SK-N-SH (cell line): ENCODE data around the gene RGS17. TPM values are rescaled to one million over a fixed set of nuclear protein-coding genes. Genes with fewer than 3 reads are reported as not detected.

Source experiments
- CTCF ChIA-PET: fragments of 300-600, 350-600 bp; formaldehyde crosslinking; extraction: SDS; loops from one replicate; lab custom pipeline; 2021; lab: Yijun Ruan, JAX
- POLR2A ChIA-PET: fragments of 350-600 bp; sonication (Branson Sonifier 250); formaldehyde crosslinking; extraction: SDS; loops from one replicate; lab custom pipeline; 2020; ENCODE audit warnings: antibody characterized with exemption, inconsistent platforms; lab: Yijun Ruan, JAX
- DNase-seq: peaks from one replicate; pipeline ENCODE4 v3.0.0; 2012
- H2AFZ ChIP-seq: fragments of 200-600 bp; sonication (generic); 2 replicates; pipeline ENCODE4 v1.8.1; 2016; ENCODE audit warnings: antibody characterized with exemption, mild to moderate bottlenecking, low read depth
- H3F3A ChIP-seq: fragments of 200-600 bp; sonication (generic); replicated peaks from 2 replicates; pipeline ENCODE3; 2016; ENCODE audit warnings: antibody characterized with exemption, mild to moderate bottlenecking; ENCODE audit not compliant: insufficient read depth
- H3K27ac ChIP-seq, 2 experiments: fragments of 200-500 bp in 1 of 2; fragments of 200-600 bp in 1 of 2; sonication (Bioruptor generic) in 1 of 2; sonication (generic), shearing (Covaris generic) in 1 of 2; 2 replicates each; pipeline versions ENCODE4 v1.5.1 to v1.6.1; 2014 to 2016; ENCODE audit warnings: low read depth in 2 of 2, inconsistent platforms in 1 of 2, low read length in 1 of 2, mild to moderate bottlenecking in 1 of 2, mixed read lengths in 1 of 2
- H3K27me3 ChIP-seq: fragments of 200-600 bp; sonication (generic), shearing (Covaris generic); 2 replicates; pipeline ENCODE4 v1.6.1; 2016; ENCODE audit warnings: mixed run types; ENCODE audit not compliant: insufficient read depth
- H3K36me3 ChIP-seq, 2 experiments: fragments of 200-500 bp in 1 of 2; fragments of 200-600 bp in 1 of 2; sonication (Bioruptor generic) in 1 of 2; sonication (generic) in 1 of 2; replicated peaks in 1 of 2; 2 replicates each; pipeline versions ENCODE3 to v1.5.1; 2014 to 2016; ENCODE audit warnings: low read length in 1 of 2, mild to moderate bottlenecking in 1 of 2; ENCODE audit not compliant: insufficient read depth in 2 of 2, control insufficient read depth in 1 of 2
- H3K4me1 ChIP-seq, 2 experiments: fragments of 200-500 bp in 1 of 2; fragments of 200-600 bp in 1 of 2; sonication (Bioruptor generic) in 1 of 2; sonication (generic), shearing (Covaris generic) in 1 of 2; 2 replicates each; pipeline versions ENCODE4 v1.5.1 to v1.6.1; 2014 to 2016; ENCODE audit warnings: low read depth in 1 of 2, low read length in 1 of 2, mixed run types in 1 of 2; ENCODE audit not compliant: insufficient read depth in 2 of 2, control insufficient read depth in 1 of 2
- H3K4me2 ChIP-seq: fragments of 200-600 bp; sonication (generic), shearing (Covaris generic); 2 replicates; pipeline ENCODE4 v1.6.1; 2017; ENCODE audit warnings: mixed run types
- H3K4me3 ChIP-seq, 2 experiments: fragments of 200-500 bp in 1 of 2; fragments of 200-600 bp in 1 of 2; sonication (Bioruptor generic) in 1 of 2; sonication (generic), shearing (Covaris generic) in 1 of 2; 2 replicates each; pipeline versions ENCODE4 v1.5.1 to v1.8.1; 2014 to 2016; ENCODE audit warnings: low read depth in 2 of 2, inconsistent platforms in 1 of 2, low read length in 1 of 2, mild to moderate bottlenecking in 1 of 2, mixed read lengths in 1 of 2, moderate library complexity in 1 of 2
- H3K79me2 ChIP-seq: fragments of 200-600 bp; sonication (generic); 2 replicates; pipeline ENCODE4 v1.8.1; 2017; ENCODE audit warnings: mild to moderate bottlenecking; ENCODE audit not compliant: insufficient read depth
- H3K9ac ChIP-seq: fragments of 200-600 bp; sonication (generic); 2 replicates; pipeline ENCODE4 v1.6.1; 2017; ENCODE audit warnings: mixed run types
- H3K9me2 ChIP-seq: fragments of 200-600 bp; sonication (generic); 2 replicates; pipeline ENCODE4 v1.6.1; 2017; ENCODE audit warnings: mixed run types
- H3K9me3 ChIP-seq: fragments of 200-600 bp; sonication (generic); 2 replicates; pipeline ENCODE4 v1.6.1; 2017; ENCODE audit warnings: mixed run types, mild to moderate bottlenecking, moderate library complexity
- H4K20me1 ChIP-seq: fragments of 200-600 bp; sonication (generic); 2 replicates; pipeline ENCODE4 v1.6.1; 2017; ENCODE audit warnings: mild to moderate bottlenecking, mixed run types; ENCODE audit not compliant: insufficient read depth
- CHD2 ChIP-seq: fragments of 150-350 bp; IDR thresholded peaks from 2 replicates; pipeline ENCODE4 v1.6.1; 2018; ENCODE audit warnings: low read length; ENCODE audit not compliant: partially characterized antibody
- CTCF ChIP-seq: fragments of 200-600 bp; sonication (generic); IDR thresholded peaks from 2 replicates; pipeline ENCODE4 v1.6.1; 2017; ENCODE audit warnings: antibody characterized with exemption, mild to moderate bottlenecking, moderate library complexity
- ELF1 ChIP-seq: IDR thresholded peaks from 2 replicates; pipeline ENCODE4 v1.4.0; 2012
- EZH2phosphoT487 ChIP-seq: fragments of 200-600 bp; sonication (generic); IDR thresholded peaks from 2 replicates; pipeline ENCODE4 v1.6.1; 2017; ENCODE audit warnings: low read depth, mixed run types, mild to moderate bottlenecking, antibody characterized with exemption, moderate library complexity, borderline replicate concordance
- GABPA ChIP-seq: IDR thresholded peaks from 2 replicates; pipeline ENCODE4 v1.4.0; 2012; ENCODE audit warnings: low read depth, mild to moderate bottlenecking
- MAX ChIP-seq: IDR thresholded peaks from 2 replicates; pipeline ENCODE4 v1.4.0; 2012; ENCODE audit warnings: low read depth
- MEF2A ChIP-seq: IDR thresholded peaks from 2 replicates; pipeline ENCODE4 v1.4.0; 2012; ENCODE audit warnings: low read depth, borderline replicate concordance
- POLR2AphosphoS5 ChIP-seq: IDR thresholded peaks from 2 replicates; pipeline ENCODE4 v1.6.1; 2012; ENCODE audit warnings: low read depth, low read length
- RAD21 ChIP-seq: IDR thresholded peaks from 2 replicates; pipeline ENCODE4 v1.6.1; 2012; ENCODE audit warnings: mild to moderate bottlenecking, low read length
- RCOR1 ChIP-seq: fragments of 150-350 bp; IDR thresholded peaks from 2 replicates; pipeline ENCODE4 v1.6.1; 2017; ENCODE audit warnings: antibody characterized with exemption, low read length
- RFX5 ChIP-seq: IDR thresholded peaks from 2 replicates; pipeline ENCODE4 v1.6.1; 2012; ENCODE audit warnings: mild to moderate bottlenecking, improper control_type of control experiment, low read length
- RXRA ChIP-seq: IDR thresholded peaks from 2 replicates; pipeline ENCODE4 v1.4.0; 2012; ENCODE audit warnings: low read depth, mild to moderate bottlenecking, borderline replicate concordance
- SIN3A ChIP-seq: IDR thresholded peaks from 2 replicates; pipeline ENCODE4 v1.6.1; 2012; ENCODE audit warnings: low read depth, mild to moderate bottlenecking, low read length, moderate library complexity, borderline replicate concordance
- TEAD4 ChIP-seq: IDR thresholded peaks from 2 replicates; pipeline ENCODE4 v1.4.0; 2012; ENCODE audit warnings: mild to moderate bottlenecking, borderline replicate concordance; ENCODE audit not compliant: insufficient read depth
- YY1 ChIP-seq: IDR thresholded peaks from 2 replicates; pipeline ENCODE4 v1.4.0; 2012; ENCODE audit warnings: low read depth, mild to moderate bottlenecking
- ZBTB33 ChIP-seq: IDR thresholded peaks from 2 replicates; pipeline ENCODE4 v1.4.0; 2012; ENCODE audit warnings: low read depth, borderline replicate concordance
- WGBS: methylation state at CpG from one replicate; pipeline ENCODE4 v1.1.6; 2017; ENCODE audit warnings: low lambda C conversion rate; 5-methylcytosine and 5-hydroxymethylcytosine counted together
- polyA plus RNA-seq, 3 experiments: library from polyadenylated mRNA; depleted of rRNA; stranded (reverse); fragments of >200 nt; gene quantifications; 2 replicates each; pipeline ENCODE4 v1.2.3, GENCODE V29; 2012

Gene RGS17
- polyA plus RNA-seq, 1 of the 3 experiments (the other 2 are of a cell fraction), result 1.4 TPM

GRCh38 chr6:153018355-153018754 is 112.7 kb downstream of the RGS17 start:
- no peaks in the 10 kb centered on the region for H3K9me2 ChIP-seq
- H3K36me3 ChIP-seq, result peaks cover 0 to 8% of the 10 kb centered on the region in 2 experiments
- no peak overlapping the region for H2AFZ ChIP-seq
- POLR2A ChIA-PET, result no interaction called here
- DNase-seq, result no peak
- H3K27ac ChIP-seq, result no peak overlapping the region
- no peaks in the 10 kb centered on the region for H4K20me1 ChIP-seq
- no peak overlapping the region for H3K4me2 ChIP-seq
- WGBS, result 93% methylated on average over 3 of the region's 3 CpGs
- CTCF ChIA-PET, result interaction anchor here (1.7 kb wide), 1 partner anchor 64 kb away, joined by 9 read pairs; no protein-coding TSS in a partner anchor
- H3K79me2 ChIP-seq, result no peaks in the 10 kb centered on the region
- H3K9me3 ChIP-seq, result no peaks in the 10 kb centered on the region
- no peaks in the 10 kb centered on the region for H3K27me3 ChIP-seq
- H3K9ac ChIP-seq, result no peak overlapping the region
- H3K4me1 ChIP-seq, result no peaks in the 10 kb centered on the region
- H3F3A ChIP-seq, result peaks cover 4% of the 10 kb centered on the region
- no peak for TF ChIP-seq ELF1
- TF ChIP-seq MEF2A, result no peak
- no peak for TF ChIP-seq GABPA
- TF ChIP-seq RAD21, result no peak
- no peak for TF ChIP-seq YY1
- no peak for TF ChIP-seq TEAD4
- TF ChIP-seq CTCF, result no peak
- no peak for TF ChIP-seq EZH2phosphoT487
- TF ChIP-seq CHD2, result no peak
- no peak for TF ChIP-seq MAX
- no peak for TF ChIP-seq RCOR1
- no peak for TF ChIP-seq RFX5
- H3K4me3 ChIP-seq, result no peak overlapping the region

GRCh38 chr6:153016846-153017245 is 114.2 kb downstream of the RGS17 start:
- Histone ChIP-seq H4K20me1 (no peaks in the 10 kb centered on the region), H3K9me3 (no peaks in the 10 kb centered on the region), H3K27ac (no peak overlapping the region), H3K4me2 (no peak overlapping the region), H3K4me1 (no peaks in the 10 kb centered on the region), H2AFZ (no peak overlapping the region), H3K9ac (no peak overlapping the region), H3K9me2 (no peaks in the 10 kb centered on the region), H3K27me3 (no peaks in the 10 kb centered on the region), H3K36me3 (peaks cover 0 to 5% of the 10 kb centered on the region in 2 experiments), H3F3A (no peaks in the 10 kb centered on the region), H3K4me3 (no peak overlapping the region), H3K79me2 (no peaks in the 10 kb centered on the region)
- POLR2A ChIA-PET, result no interaction called here
- CTCF ChIA-PET, result no interaction called here
- DNase-seq, result no peak
- 95% methylated on average over 3 of the region's 3 CpGs for WGBS
- TF ChIP-seq POLR2AphosphoS5 (no peak), RXRA (no peak), RAD21 (no peak), ELF1 (no peak), ZBTB33 (no peak), MEF2A (no peak), SIN3A (no peak), RFX5 (no peak), TEAD4 (no peak)
